Germinal center (tissue), 1 donor: Measurements from ENCODE around the gene MYO3B.
"Not testable (repeated sequence)": the region's sequence is repeated elsewhere in the genome, so short reads cannot be mapped to it uniquely, and the experiment has no call there.

Experiments used
- DNase-seq: peaks from one replicate; pipeline ENCODE4 v3.0.0; 2012; ENCODE audit warnings: mixed read lengths, low spot score

MYO3B gene

DNA sequence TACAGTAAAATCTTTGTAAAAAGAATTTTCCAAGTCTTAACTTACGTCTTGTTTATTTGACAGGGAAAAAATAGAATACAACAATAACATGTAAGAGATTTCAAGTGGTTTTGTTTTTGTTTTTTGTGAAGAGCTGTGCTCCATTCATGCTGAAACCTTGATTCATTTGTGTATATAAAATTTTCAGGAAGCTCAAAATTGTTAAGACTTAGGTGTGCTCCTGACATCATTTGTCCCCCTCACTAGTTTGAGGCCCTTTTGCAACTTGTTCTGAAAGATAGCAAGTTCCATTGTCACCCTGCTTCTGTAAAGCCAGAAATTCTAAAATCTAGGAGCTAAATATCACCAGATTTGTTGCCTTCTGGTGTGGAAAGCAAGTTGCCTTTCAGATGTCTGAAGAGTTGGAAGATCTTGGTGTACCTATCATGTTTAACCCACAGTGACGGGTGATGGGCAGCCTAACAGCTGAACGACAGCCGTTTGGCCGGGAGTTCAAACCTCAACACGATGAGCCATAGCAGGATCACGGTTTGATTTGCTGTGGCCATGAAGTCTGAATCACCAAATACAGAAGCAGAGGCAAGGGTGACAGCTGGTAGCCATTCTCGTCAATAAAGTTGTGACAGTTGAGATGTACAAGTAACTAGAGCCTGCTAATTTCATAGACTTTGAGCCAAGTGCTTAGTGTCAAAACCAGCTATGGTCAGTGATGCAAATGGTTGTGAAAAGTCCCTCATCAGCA, 331.7 kb downstream of the MYO3B start:
- no peak for DNase-seq

DNA sequence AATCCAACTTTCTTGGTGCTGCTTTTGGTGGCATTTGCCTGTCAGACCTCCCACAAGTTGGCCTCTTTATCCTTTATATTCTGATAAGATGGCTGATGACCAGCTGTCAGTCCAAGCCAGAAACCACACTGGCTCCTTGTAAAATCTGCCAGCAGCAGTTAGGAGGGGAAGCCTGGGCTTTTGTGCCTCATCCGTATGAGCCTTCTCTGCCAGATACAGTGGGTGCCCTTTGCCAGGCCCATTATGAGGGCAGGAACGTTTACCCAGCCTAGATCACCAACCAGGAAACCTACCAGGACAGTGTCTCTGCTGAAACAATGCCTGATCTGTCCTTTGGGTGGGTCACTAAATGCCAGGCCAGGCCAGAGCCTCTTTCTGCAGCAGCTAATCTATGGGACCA, 334.3 kb downstream of the MYO3B start:
- no peak for DNase-seq

DNA sequence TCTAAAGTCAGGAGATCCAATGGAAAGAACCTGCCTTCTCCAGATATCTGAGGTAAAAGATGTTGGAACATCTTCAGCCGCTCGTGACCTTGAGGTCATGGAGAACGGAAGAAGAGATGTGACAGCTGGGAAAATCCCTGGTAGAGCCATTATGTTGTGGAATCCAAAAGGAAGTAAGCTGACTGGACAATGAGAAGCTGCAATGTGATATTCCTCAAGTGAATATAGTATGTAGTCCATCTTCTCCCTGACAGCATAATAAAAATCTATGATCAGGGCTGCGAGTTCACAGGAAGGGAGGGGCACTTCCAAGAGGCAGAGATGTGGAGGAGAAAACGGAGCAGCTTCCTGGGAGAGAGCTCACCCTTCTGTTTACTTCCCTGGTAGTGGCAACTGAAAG, 336.2 kb downstream of the MYO3B start:
- no peak for DNase-seq

DNA sequence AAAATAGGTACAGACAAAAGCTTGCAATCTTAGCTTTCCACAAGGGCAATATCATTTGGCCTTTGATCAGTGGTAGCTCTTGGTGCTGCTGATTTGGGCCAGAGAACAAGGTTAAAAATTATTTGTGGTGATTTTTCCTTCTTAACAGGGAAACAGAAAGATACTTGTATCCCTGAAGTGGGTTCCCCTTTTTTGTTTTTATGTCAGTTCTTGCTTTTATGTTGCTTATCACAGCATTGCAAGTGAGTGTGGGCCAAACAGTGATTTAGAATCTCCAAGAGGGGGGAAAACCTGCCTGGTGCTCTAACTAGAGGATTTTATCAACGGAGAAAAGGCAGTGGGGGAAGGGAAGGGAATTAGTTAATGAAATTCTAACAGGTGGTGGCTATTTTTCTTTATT, 339.6 kb downstream of the MYO3B start:
- no peak for DNase-seq

DNA sequence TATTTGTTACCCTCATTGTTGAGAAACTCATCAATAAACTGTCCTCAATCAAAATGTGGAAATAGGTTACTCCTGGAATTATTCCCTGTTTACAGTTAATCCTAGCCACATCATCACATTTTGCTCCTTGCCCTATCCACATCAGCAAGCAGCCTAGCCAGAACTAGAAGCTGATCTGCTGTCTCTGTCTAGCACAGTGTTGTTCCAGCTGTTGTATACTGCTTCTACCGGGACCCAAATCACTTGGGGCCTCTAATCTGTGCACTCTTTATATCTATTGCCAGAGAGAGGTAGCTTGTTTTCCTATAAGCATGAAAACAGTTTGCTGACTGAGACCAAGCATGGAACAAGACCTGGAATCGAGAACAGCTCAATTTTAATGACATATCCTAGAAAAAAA, 341.0 kb downstream of the MYO3B start:
- DNase-seq = no peak

DNA sequence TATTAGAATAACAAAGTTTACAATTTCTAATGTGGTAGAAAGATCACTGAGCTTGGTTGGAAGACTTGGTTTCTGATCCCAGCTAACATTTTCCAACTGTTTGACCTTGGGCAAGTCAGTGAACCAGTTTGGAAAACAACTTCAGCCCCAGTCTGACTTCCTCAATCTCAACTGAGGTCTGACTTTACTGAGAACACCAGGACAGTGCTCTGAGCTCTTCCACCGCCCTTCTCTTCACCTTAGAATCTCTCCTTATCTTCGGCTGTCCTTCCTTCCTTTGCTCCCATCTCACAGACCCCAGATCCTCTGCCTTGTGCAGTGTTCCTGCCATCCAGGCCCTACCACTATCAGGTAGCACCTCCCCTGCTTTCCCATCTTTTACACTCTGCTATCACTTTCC, 343.4 kb downstream of the MYO3B start:
- no peak for DNase-seq

DNA sequence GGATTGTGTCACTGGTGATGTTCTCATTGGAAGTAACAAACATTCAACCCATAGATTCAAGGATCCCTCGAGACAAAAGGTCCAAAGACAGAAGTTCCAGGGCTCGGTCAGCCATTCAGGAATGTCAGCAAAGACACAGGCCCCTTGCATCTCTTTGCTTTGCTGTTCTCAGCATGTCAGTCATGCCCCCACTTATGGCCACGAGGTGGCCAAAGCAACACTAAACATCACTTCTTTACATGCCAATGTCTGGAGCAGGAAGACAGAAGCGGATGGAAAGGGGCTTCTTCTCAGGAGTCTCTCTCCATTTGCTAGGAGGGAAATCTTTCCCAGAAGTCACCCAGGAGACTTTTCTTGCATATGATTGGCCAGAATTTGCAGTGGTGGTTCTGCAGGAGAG, 345.6 kb downstream of the MYO3B start:
- no peak for DNase-seq

DNA sequence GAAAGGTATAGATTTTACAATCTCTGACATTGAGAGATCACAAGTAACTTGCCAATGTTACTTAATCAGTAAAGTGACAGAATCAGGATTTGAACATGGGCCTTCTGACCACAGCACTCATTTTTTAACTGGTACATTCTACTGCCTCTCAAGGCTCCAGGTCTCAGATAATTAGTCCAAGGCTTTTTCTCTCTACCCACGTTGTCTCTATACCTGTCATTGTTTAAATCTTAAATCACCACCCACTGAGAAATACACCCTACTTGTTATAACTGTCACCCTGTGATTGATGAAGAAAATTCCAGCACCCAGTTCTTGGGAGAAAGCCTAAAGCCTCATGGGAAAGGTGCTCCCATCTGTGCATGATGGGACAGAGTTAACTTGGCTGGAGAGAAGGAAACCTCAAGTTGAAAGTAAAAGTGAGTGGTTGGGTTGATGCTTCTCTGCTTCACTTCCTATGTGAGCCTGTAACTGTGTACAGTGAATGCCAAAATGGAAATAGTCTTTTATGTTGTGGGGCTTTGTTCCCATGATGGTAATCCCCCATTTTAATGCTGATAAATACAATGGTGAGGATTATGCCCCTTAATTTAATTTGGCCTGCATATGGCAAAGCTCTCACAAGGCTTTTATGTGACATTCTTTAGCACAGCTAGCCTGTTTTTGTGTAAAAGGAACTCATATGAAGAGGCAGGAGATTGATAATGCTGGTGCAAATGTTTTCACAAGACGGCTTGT, 347.1 kb downstream of the MYO3B start:
- no peak for DNase-seq

DNA sequence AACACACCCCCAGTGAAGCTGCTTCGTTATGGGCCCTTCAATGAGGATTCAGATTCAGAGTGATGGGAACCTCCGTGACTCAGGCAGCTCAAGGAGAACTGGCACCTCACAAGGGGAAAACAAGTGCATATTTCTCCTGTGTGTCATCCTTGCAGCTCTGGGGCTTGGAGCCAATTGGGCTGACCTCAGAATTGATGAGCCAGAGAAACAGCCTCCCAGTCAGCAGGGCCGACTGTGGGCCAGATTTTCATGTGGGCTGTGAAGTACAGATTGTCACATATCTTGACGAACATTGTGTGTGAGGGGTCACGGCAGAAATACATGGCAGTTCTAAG, 347.6 kb downstream of the MYO3B start:
- no peak for DNase-seq

DNA sequence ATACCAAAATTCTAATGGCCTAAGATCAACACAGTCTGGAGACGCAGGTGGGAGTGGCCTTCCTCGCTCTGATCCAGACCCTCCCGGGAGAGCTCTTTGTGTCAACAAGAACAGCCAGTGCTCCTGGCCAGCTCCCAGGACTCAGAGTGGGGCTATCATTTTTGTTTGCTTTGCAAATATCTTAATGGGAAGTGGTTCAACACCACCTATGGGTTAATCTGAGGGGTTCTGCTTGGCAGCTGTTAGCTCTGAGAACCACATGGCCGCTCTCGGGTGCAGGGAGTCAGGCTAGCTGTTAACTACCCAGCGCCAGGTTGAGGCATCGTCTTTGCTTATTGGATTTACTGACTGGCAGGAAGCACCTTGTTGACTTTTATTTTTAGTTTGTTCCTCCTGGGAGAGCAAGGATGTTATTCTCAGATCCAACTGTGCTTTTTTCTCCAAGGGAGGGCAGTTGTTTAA, 352.4 kb downstream of the MYO3B start:
- DNase-seq = no peak

DNA sequence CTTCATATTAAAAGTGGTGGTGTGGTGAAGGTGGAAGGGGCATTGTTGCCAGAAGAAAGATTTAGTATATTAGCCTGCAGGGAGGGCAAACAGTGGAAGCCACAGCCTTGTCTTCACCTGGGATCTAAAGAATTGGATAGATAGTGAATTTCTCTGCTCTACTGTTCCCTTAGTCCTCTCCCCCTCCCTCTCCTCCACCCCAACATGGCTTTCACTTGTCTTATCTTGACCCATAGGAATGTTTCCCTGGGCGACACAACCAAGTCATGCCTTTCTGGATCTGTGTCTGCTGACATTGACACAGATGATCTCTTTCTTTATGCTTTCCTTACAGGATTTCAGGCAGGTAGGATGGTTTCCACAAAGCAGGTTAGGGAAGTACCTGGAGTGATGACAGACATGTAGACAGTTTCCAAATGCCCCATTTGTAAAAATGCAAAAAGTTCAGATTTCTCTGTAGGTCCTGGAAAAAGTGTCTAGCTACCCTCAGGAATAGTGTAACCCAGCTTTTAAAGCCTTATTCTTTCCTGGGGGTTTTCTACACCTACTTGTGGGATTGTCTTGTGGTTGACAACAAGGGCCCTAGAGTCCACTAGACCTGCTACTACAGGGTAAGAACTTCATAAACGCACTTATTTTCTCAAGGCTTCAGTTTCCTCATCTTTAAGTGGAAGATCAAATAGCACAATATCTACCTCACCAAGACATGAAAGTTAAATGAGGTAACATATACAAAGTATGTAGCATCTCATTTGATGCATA, 353.0 kb downstream of the MYO3B start:
- DNase-seq = no peak

DNA sequence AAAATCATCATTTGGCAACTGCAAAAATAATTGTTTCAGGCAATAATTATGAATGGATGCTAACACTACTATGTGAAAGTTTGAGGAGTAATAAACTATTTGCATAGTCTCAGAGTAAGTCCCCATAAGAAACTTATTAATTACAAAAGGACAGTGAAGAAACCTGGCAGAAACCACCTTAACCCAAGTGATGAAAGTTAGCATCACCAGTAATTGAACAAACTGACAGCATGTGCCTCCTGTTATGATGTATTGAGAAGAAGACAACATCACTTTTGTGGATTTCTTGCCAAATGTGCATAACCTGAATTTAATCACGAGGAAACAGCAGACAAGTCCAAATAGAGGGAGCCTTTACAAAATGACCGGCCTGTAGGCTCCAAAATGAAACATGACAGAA, 353.9 kb downstream of the MYO3B start:
- no peak for DNase-seq

DNA sequence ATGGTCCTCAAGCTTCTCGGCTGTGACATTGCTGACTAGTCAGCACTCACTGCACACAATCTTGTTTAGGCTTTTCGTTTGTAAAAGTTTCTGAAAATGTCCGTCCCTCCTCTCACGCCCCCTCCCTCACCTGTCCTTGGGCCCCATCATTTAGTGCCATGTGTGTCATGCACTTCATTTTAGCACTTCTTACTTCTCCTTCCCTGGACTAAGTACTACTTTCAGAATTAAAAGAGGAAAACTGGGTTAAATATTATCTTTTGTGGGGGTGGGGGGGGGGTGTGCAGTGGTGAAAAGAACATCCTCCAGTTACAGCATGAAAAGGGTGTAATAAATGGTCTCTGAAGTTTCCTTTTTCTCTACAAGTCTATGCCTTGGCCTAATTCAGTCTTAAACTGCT, 355.2 kb downstream of the MYO3B start:
- DNase-seq = no peak

DNA sequence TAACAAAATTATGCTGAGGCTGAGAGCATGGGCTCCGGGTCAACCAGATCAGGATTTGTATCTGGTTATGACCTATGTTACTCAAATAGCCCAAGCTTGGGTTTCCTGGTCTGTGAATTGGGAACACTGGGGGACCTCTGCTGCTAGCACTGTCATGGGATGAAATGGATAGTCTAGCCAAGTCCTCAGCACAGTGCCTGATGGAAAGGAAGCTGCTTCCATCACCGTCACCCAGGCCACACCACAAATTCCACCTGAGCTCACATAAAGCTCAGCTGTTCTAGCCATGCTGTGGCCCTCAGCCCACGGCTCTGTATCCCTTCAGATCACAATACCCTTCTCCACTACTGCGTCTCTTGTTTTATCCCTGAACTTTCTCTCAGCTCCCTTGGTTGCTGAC, 357.6 kb downstream of the MYO3B start:
- no peak for DNase-seq

DNA sequence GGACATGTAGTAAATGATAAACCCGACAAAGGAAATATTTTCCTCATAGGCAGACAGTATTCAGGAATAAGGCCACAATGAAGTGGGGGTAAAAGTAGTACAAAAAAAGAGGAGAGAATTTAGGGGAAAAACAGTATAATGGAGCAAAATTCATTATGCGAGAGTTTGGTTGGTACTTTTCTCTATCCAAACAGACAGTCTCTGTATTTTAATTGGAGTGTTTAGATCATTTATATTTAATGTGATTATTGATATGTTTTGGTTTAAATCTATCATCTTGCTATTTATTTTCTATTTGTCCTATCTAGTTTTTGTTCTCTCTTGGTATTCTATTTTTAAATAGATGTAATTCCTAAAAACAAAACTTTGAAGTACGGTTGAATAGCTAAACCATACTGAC, 366.9 kb downstream of the MYO3B start:
- no peak for DNase-seq

DNA sequence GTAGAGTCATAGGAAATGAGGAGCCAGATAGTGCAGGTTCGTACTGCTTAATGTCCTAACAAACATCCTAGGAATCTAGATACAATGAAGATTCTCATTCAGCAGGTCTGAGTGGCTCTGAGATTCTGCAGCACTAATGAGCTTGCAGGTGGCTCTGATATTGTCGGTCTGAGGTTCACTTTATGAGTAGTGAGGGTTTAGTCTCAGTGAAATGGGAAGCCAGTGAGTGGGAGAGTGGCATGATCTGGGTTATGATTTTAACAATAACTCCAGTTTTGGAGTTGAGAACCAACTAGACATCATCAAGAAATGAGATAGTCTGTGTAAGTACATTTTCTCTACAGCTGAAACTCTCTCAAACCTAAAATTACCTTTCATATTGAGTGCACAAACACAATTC, 370.4 kb downstream of the MYO3B start:
- no peak for DNase-seq

DNA sequence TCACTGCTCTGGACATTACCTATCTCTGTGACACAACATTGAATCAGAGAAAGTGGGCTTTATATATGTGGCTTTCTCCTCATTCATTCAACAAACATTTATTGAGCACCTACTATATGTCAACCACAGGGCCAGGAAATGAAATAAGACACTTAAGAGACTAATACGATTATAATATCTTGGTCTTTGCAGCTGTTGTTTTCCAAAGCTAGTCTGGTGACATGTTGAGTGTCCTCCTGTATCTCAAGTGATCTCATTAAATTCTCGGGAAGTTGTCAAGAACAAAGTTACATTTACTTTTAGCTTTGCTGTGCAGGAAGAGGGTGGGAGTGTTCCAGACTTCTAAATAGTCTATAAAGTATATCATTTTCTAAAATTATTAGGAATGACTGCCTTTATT, 372.6 kb downstream of the MYO3B start:
- no peak for DNase-seq

DNA sequence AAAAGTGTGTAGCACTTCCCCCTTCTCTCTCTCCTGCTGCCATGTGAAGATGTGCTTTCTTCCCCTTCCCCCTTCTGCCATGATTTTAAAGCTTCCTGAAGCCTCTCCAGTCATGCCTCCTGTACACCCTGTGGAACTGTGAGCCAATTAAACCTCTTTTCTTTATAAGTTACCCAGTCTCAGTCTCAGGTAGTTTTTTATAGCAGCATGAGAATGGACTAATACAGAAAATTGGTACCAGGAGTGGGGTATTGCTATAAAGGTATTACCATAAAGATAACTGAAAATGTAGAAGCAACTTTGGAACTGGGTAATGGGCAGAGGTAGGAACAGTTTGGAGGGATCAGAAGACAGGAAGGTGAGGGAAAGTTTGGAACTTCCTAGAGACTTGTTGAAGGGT, 374.0 kb downstream of the MYO3B start:
- DNase-seq = not testable (repeated sequence)

DNA sequence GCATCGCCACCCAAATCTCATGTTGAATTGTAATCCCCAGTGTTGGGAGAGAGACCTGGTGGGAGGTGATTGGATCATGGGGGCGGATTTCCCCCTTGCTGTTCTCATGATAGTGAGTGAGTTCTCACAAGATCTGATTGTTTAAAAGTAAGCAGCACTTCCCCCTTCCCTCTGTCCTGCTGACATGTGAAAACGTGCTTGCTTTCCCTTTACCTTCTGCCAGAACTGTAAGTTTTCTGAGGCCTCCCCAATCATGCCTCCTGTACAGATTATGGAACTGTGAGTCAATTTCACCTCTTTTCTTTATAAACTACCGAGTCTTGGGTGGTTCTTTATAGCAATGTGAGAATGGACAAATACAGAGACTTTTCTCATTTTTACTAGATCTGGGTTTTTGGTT, 375.8 kb downstream of the MYO3B start:
- DNase-seq = no peak

DNA sequence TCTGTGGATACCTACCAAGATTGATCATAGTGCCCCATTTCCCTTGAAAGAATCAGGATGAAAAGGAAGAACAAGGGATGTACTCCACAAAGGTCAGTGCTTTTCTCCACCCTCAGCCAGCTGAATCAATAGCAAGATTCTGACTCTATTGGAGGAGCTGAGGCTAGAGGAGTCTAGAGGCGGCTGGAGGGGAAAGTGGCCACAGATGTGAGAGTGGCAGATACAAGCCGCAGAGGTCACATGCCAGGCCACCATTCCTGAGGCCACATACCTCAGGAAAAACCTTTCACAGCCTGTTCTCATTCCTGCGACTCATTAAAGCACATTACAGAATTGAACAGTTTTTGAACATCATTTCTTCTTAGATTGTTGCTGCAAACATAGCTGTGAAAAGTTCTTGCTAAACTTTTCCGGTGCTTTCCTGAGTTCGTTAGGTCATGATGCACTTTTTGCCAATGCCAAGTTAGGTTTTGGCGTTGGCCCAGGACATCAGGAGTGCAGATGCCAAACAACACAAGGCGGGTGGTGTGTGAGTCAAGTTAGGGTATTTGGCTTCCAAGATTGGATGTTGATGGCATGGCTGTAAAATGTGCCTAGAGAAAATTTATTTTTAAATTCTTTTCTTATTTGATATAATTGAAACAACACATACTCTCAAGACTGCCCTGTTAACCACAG, 376.5 kb downstream of the MYO3B start:
- no peak for DNase-seq

DNA sequence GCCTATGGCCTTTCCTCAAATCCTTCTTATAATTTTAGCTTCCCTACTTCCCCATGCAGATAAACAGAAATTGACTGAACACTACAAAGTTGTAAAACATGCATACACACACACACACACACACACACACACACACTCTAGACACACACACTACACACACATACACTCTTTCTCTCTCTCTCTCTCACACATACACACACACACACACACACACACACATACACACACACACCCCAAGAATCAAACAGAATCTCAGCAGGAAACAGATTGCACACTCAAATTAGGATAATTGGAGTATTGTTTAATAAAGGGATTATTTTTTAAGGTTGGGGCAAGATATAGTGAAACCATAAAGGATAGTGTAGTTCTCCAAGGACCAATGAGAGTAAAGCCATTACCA, 385.0 kb downstream of the MYO3B start:
- no peak for DNase-seq

DNA sequence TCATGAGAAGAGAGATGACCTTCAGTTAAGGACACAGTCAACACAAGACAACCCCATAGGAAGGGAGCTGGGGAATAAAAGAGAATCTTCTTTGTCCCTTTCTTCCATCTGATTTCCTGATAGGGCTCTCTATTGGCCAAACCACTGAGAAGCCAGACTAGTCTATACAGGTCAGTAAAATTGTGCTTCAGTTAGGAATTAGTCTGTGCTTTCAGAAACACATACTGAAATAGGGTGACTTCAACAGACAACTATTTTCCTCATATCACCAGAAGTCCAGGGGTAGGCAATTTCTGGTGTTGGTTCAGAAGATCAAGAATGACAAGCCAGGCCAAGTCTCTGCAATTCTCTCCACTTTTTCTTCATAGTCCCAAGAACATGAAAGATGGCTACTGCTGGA, 385.5 kb downstream of the MYO3B start:
- no peak for DNase-seq

DNA sequence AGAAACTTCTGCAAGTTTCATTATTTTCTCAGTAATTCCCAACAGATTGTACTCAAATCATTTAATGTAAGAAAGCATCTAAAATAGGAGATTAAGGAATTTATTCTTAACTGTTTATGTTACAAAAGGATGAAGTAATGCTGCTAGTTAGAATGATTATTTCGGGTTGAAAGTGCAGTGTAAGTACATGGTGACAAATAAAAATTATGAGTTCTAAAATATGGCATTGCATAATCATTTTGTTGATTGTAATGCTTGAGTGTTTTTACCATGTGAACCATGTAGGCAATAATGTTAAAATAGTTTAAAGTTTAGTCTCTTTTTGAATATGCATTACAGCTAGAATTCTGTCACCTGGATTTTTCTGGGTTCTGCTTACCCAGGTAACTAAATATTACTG, 388.2 kb downstream of the MYO3B start:
- no peak for DNase-seq
